Vagina (tissue), 2 donors: ENCODE results near the gene GJA4.

Source experiments
- POLR2AphosphoS5 ChIP-seq, 2 donors: sonication (generic); formaldehyde crosslinking; IDR thresholded peaks; one replicate each; pipeline ENCODE4 v1.9.0; 2017; ENCODE audit warnings: antibody characterized with exemption in 2 of 2, mild to moderate bottlenecking in 2 of 2, low read depth in 1 of 2; ENCODE audit not compliant: insufficient read depth in 1 of 2
- TF ChIP-seq, protein P1 (sequence below), 3 experiments: fragments of 450-650 bp in 2 of 3; fragments of 200-600 bp in 1 of 3; sonication (generic) in 1 of 3; IDR thresholded peaks; one replicate each; pipeline ENCODE4 v1.5.1; 2017 to 2019; ENCODE audit warnings: antibody characterized with exemption in 3 of 3, mild to moderate bottlenecking in 2 of 3, moderate library complexity in 2 of 3

DNA sequence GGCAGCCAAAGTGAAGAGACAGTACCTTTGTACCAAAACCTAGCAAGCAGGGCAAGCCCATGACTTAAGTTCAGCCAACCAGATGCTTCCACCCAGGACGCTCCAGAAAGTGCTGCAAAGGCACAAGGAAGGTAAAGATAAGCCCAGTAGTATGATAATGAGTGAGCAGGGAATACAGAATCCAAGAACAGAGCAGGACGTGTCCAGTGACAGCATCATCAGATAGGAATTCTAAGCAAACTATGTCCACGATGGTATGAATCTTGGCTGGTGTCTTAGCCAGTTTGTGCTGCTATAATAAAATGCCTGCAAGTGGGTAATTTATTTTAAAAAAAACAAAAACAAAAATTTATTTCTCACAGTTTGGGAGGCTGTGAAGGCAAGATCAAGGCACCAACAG is 13.6 kb downstream of the GJA4 start:
- TF ChIP-seq, protein P1, sequence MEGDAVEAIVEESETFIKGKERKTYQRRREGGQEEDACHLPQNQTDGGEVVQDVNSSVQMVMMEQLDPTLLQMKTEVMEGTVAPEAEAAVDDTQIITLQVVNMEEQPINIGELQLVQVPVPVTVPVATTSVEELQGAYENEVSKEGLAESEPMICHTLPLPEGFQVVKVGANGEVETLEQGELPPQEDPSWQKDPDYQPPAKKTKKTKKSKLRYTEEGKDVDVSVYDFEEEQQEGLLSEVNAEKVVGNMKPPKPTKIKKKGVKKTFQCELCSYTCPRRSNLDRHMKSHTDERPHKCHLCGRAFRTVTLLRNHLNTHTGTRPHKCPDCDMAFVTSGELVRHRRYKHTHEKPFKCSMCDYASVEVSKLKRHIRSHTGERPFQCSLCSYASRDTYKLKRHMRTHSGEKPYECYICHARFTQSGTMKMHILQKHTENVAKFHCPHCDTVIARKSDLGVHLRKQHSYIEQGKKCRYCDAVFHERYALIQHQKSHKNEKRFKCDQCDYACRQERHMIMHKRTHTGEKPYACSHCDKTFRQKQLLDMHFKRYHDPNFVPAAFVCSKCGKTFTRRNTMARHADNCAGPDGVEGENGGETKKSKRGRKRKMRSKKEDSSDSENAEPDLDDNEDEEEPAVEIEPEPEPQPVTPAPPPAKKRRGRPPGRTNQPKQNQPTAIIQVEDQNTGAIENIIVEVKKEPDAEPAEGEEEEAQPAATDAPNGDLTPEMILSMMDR (IDR thresholded peaks at IDR 0.05): no peak
- no peak for TF ChIP-seq POLR2AphosphoS5 (IDR thresholded peaks at IDR 0.05; ENCODE audit: insufficient read depth in 1 of 2, low read depth in 1 of 2)
